Hematopoietic multipotent progenitor cell treated with erythropoietin and hydrocortisone succinate and interleukin-3 and kit ligand, for 4 days (in vitro differentiated cells): ENCODE measurements around the gene AIFM3.

ENCODE experiments used
- DNase-seq: peaks from one replicate; pipeline ENCODE4 v3.0.0-alpha.2; 2015

AIFM3 gene

GRCh38 chr22:21009638-21010425 is 42.8 kb downstream of the AIFM3 start:
- peak; percentile 81 for DNase-seq

- DNase-seq, result no peak
Measured at GRCh38 chr22:21010426-21011113, 43.5 kb downstream of the AIFM3 start.

GRCh38 chr22:21012446-21013407 is 45.7 kb downstream of the AIFM3 start:
- DNase-seq, result no peak

- no peak for DNase-seq
Measured at GRCh38 chr22:21013657-21014201, 46.7 kb downstream of the AIFM3 start.

- peak; percentile 97 for DNase-seq
Measured at GRCh38 chr22:21014202-21014725, 47.2 kb downstream of the AIFM3 start.

GRCh38 chr22:21014726-21015465 is 47.8 kb downstream of the AIFM3 start, which contains the start of gene P2RX6:
P2RX6 (plus strand) TSS chr22:21015165; CDS start chr22:21015175, 10 bp downstream.
- DNase-seq, result peak; percentile 90

- no peak for DNase-seq
Measured at GRCh38 chr22:21015466-21016006, 48.5 kb downstream of the AIFM3 start.

- DNase-seq, result no peak
Measured at GRCh38 chr22:21016644-21017420, 49.8 kb downstream of the AIFM3 start.

GRCh38 chr22:21018314-21018713 is 51.3 kb downstream of the AIFM3 start:
- DNase-seq, result no peak

GRCh38 chr22:21020802-21021429 is 53.9 kb downstream of the AIFM3 start:
- peak; percentile 70 for DNase-seq

- DNase-seq, result no peak
Measured at GRCh38 chr22:21022507-21022906, 55.5 kb downstream of the AIFM3 start.

GRCh38 chr22:21022955-21023614 is 56.0 kb downstream of the AIFM3 start:
- no peak for DNase-seq

- DNase-seq, result no peak
Measured at GRCh38 chr22:21025266-21025665, 58.2 kb downstream of the AIFM3 start.

GRCh38 chr22:21025763-21026755 is 59.0 kb downstream of the AIFM3 start:
- DNase-seq, result no peak

- DNase-seq, result no peak
Measured at GRCh38 chr22:21026783-21027692, 60.0 kb downstream of the AIFM3 start.

- no peak for DNase-seq
Measured at GRCh38 chr22:21028277-21029251, 61.5 kb downstream of the AIFM3 start.
